Neural progenitor cell (in vitro differentiated cells): ENCODE data around the gene ACACA. TPM values are rescaled to one million over a fixed set of nuclear protein-coding genes. Genes with fewer than 3 reads are reported as not detected.

Experiments used
- DNase-seq: peaks from one replicate; pipeline ENCODE4 v3.0.0-alpha.2; 2016; ENCODE audit warnings: low spot score
- H2AFZ ChIP-seq: fragments of 200-600 bp; sonication (generic); replicated peaks from 2 replicates; pipeline ENCODE4 v1.6.1; 2016; ENCODE audit warnings: antibody characterized with exemption
- H3F3A ChIP-seq: fragments of 200-600 bp; sonication (generic); 2 replicates; pipeline ENCODE4 v1.6.1; 2016; ENCODE audit warnings: antibody characterized with exemption, low read depth
- H3K27ac ChIP-seq: fragments of 200-600 bp; sonication (generic); 2 replicates; pipeline ENCODE4 v1.5.1; 2016; ENCODE audit warnings: mild to moderate bottlenecking
- H3K27me3 ChIP-seq: fragments of 200-600 bp; sonication (generic); 2 replicates; pipeline ENCODE4 v1.6.1; 2016; ENCODE audit warnings: mild to moderate bottlenecking, moderate library complexity
- H3K36me3 ChIP-seq: fragments of 200-600 bp; sonication (generic); 2 replicates; pipeline ENCODE4 v1.5.1; 2016
- H3K4me1 ChIP-seq: fragments of 200-600 bp; sonication (generic); 2 replicates; pipeline ENCODE4 v1.6.1; 2016; ENCODE audit warnings: mixed run types
- H3K4me2 ChIP-seq: fragments of 200-600 bp; sonication (generic); 2 replicates; pipeline ENCODE4 v1.6.1; 2016
- H3K4me3 ChIP-seq: fragments of 200-600 bp; sonication (generic); 2 replicates; pipeline ENCODE4 v1.5.1; 2016
- H3K79me2 ChIP-seq: fragments of 200-600 bp; sonication (generic); 2 replicates; pipeline ENCODE4 v1.6.1; 2016; ENCODE audit warnings: low read depth
- H3K9ac ChIP-seq: fragments of 200-600 bp; sonication (generic); 2 replicates; pipeline ENCODE4 v1.6.1; 2016
- H3K9me3 ChIP-seq: fragments of 200-600 bp; sonication (generic); 2 replicates; pipeline ENCODE4 v1.5.1; 2016; ENCODE audit warnings: low read depth
- H4K20me1 ChIP-seq: fragments of 200-600 bp; sonication (generic); 2 replicates; pipeline ENCODE4 v1.6.1; 2016; ENCODE audit warnings: low read depth
- H3K27ac Mint-ChIP-seq: 3 replicates; pipeline ENCODE4 v1.8.0; 2021; ENCODE audit warnings: mixed read lengths
- H3K27me3 Mint-ChIP-seq: 2 replicates; pipeline ENCODE4 v1.8.0; 2022; ENCODE audit warnings: low read depth, mild to moderate bottlenecking, inconsistent platforms, moderate library complexity, mixed read lengths; ENCODE audit not compliant: insufficient read depth
- H3K36me3 Mint-ChIP-seq: 3 replicates; pipeline ENCODE4 v1.8.0; 2021; ENCODE audit warnings: mixed read lengths
- H3K4me1 Mint-ChIP-seq: 3 replicates; pipeline ENCODE4 v1.8.0; 2021; ENCODE audit warnings: mixed read lengths
- H3K4me3 Mint-ChIP-seq: 3 replicates; pipeline ENCODE4 v1.8.0; 2021; ENCODE audit warnings: mild to moderate bottlenecking, moderate library complexity, mixed read lengths
- H3K9me3 Mint-ChIP-seq: 3 replicates; pipeline ENCODE4 v1.8.0; 2020; ENCODE audit warnings: mixed read lengths
- CTCF ChIP-seq: fragments of 200-600 bp; sonication (generic); IDR thresholded peaks from 2 replicates; pipeline ENCODE4 v1.5.1; 2017; ENCODE audit warnings: antibody characterized with exemption, mild to moderate bottlenecking
- EZH2 ChIP-seq: fragments of 200-600 bp; sonication (generic); IDR thresholded peaks from 2 replicates; pipeline ENCODE4 v1.6.1; 2017; ENCODE audit warnings: antibody characterized with exemption, mild to moderate bottlenecking, moderate library complexity
- EZH2phosphoT487 ChIP-seq: fragments of 200-600 bp; sonication (generic); IDR thresholded peaks from 2 replicates; pipeline ENCODE4 v1.6.1; 2017; ENCODE audit warnings: antibody characterized with exemption
- total RNA-seq: library from RNA; depleted of rRNA; stranded (reverse); fragments of >200 nt; gene quantifications from 2 replicates; pipeline ENCODE4 v1.2.3, GENCODE V29; 2015; ENCODE audit warnings: low replicate concordance

The ACACA gene
- total RNA-seq, 1 donor from 2014 or later = 88.6 TPM

GRCh38 chr17:37225465-37225864, 181.2 kb downstream of the ACACA start:
- H3K27me3 ChIP-seq = no peaks in the 10 kb centered on the region
- peak; percentile 70 for TF ChIP-seq EZH2phosphoT487
- TF ChIP-seq CTCF = no peak
- TF ChIP-seq EZH2 = no peak
- no peaks in the 10 kb centered on the region for H3K9me3 ChIP-seq
- H3K79me2 ChIP-seq = no peaks in the 10 kb centered on the region
- peak overlapping the region; percentile 72 for H3K4me2 ChIP-seq
- no peak overlapping the region for H3K4me3 ChIP-seq
- H3K27ac Mint-ChIP-seq = peak overlapping the region; percentile 75
- H3K36me3 ChIP-seq = peaks cover 14% of the 10 kb centered on the region
- H3K4me3 Mint-ChIP-seq = peak overlapping the region; percentile 28
- H3K4me1 Mint-ChIP-seq = peaks cover 51% of the 10 kb centered on the region
- H3K9me3 Mint-ChIP-seq = peaks cover 2% of the 10 kb centered on the region
- peak overlapping the region; percentile 56 for H3K27ac ChIP-seq
- H2AFZ ChIP-seq = no peak overlapping the region
- peaks cover 14% of the 10 kb centered on the region for H3K36me3 Mint-ChIP-seq
- H3K9ac ChIP-seq = no peak overlapping the region
- H4K20me1 ChIP-seq = peaks cover 40% of the 10 kb centered on the region
- peaks cover 37% of the 10 kb centered on the region for H3K4me1 ChIP-seq
- H3F3A ChIP-seq = peaks cover 65% of the 10 kb centered on the region
- peak; percentile 72 for DNase-seq
- no peaks in the 10 kb centered on the region for H3K27me3 Mint-ChIP-seq

GRCh38 chr17:37221865-37222264, 184.8 kb downstream of the ACACA start:
- Histone ChIP-seq H2AFZ (no peak overlapping the region), H4K20me1 (peaks cover 36% of the 10 kb centered on the region), H3F3A (peaks cover 69% of the 10 kb centered on the region), H3K4me1 (peaks cover 43% of the 10 kb centered on the region), H3K9me3 (no peaks in the 10 kb centered on the region), H3K27ac (no peak overlapping the region), H3K27me3 (no peaks in the 10 kb centered on the region), H3K79me2 (no peaks in the 10 kb centered on the region), H3K9ac (no peak overlapping the region), H3K4me3 (no peak overlapping the region), H3K4me2 (no peak overlapping the region), H3K36me3 (peaks cover 9% of the 10 kb centered on the region)
- Mint-ChIP-seq H3K4me3 (no peak overlapping the region), H3K27ac (no peak overlapping the region), H3K36me3 (peaks cover 6% of the 10 kb centered on the region), H3K27me3 (no peaks in the 10 kb centered on the region), H3K9me3 (no peaks in the 10 kb centered on the region), H3K4me1 (peaks cover 52% of the 10 kb centered on the region)
- DNase-seq = no peak
- TF ChIP-seq CTCF (no peak), EZH2 (no peak), EZH2phosphoT487 (no peak)

GRCh38 chr17:37220607-37220953, 186.1 kb downstream of the ACACA start:
- Mint-ChIP-seq H3K36me3 (peaks cover 6% of the 10 kb centered on the region), H3K4me3 (no peak overlapping the region), H3K9me3 (no peaks in the 10 kb centered on the region), H3K27me3 (no peaks in the 10 kb centered on the region), H3K27ac (no peak overlapping the region), H3K4me1 (peaks cover 40% of the 10 kb centered on the region)
- peak overlapping the region; percentile 40 for H3K4me2 ChIP-seq
- peak overlapping the region; percentile 43 for H2AFZ ChIP-seq
- H3K4me1 ChIP-seq = peaks cover 30% of the 10 kb centered on the region
- H3K9ac ChIP-seq = no peak overlapping the region
- peak overlapping the region; percentile 4 for H3K27ac ChIP-seq
- DNase-seq = peak; percentile 57
- H3K79me2 ChIP-seq = no peaks in the 10 kb centered on the region
- peaks cover 56% of the 10 kb centered on the region for H3F3A ChIP-seq
- peaks cover 9% of the 10 kb centered on the region for H3K36me3 ChIP-seq
- TF ChIP-seq CTCF = peak; percentile 65
- no peak for TF ChIP-seq EZH2
- no peak for TF ChIP-seq EZH2phosphoT487
- peaks cover 23% of the 10 kb centered on the region for H4K20me1 ChIP-seq
- no peaks in the 10 kb centered on the region for H3K27me3 ChIP-seq
- H3K9me3 ChIP-seq = no peaks in the 10 kb centered on the region
- no peak overlapping the region for H3K4me3 ChIP-seq
